Lung (tissue), 12 donors: Measurements from ENCODE around the gene HLF. TPM values are rescaled to one million over a fixed set of nuclear protein-coding genes. Genes with fewer than 3 reads are reported as not detected.
A peak's percentile ranks its signal among the peaks of the same experiment; 100 is the strongest.

Experiments
- ATAC-seq: fragments of 200-7000 bp; cut with Tn5 transposase; one replicate; pipeline ENCODE4 v1.9.1; 2020; ENCODE audit warnings: moderate number of reproducible peaks; ENCODE audit not compliant: insufficient read depth, low FRiP score
- DNase-seq, 3 donors: peaks; one replicate each; pipeline ENCODE4 v3.0.0-alpha.2; 2013 to 2017
- H3K27ac ChIP-seq, 2 donors: one replicate each; pipeline ENCODE4 v1.5.1; 2013; ENCODE audit warnings: mild to moderate bottlenecking in 2 of 2, moderate library complexity in 2 of 2, control low read depth in 1 of 2, inconsistent platforms in 1 of 2, low read depth in 1 of 2, low read length in 1 of 2
- H3K27me3 ChIP-seq, 3 donors: one replicate each; pipeline ENCODE4 v1.5.1; 2013; ENCODE audit warnings: low read length in 2 of 3; ENCODE audit not compliant: control insufficient read depth in 3 of 3, insufficient read depth in 3 of 3
- H3K36me3 ChIP-seq, 4 donors: one replicate each; pipeline ENCODE4 v1.5.1; 2013; ENCODE audit warnings: low read length in 4 of 4, mild to moderate bottlenecking in 1 of 4, moderate library complexity in 1 of 4; ENCODE audit not compliant: control insufficient read depth in 4 of 4, insufficient read depth in 4 of 4
- H3K4me1 ChIP-seq, 5 donors: one replicate each; pipeline ENCODE4 v1.5.1; 2013; ENCODE audit warnings: low read length in 5 of 5, mild to moderate bottlenecking in 2 of 5, moderate library complexity in 1 of 5; ENCODE audit not compliant: control insufficient read depth in 5 of 5, insufficient read depth in 5 of 5
- H3K4me3 ChIP-seq: one replicate; pipeline ENCODE4 v1.5.1; 2013; ENCODE audit warnings: mild to moderate bottlenecking, control low read depth, moderate library complexity
- H3K9ac ChIP-seq, 2 donors: one replicate each; pipeline ENCODE4 v1.5.1; 2013; ENCODE audit warnings: low read length in 2 of 2, control low read depth in 1 of 2; ENCODE audit not compliant: insufficient read depth in 1 of 2
- H3K9me3 ChIP-seq, 4 donors: one replicate each; pipeline ENCODE4 v1.5.1; 2013; ENCODE audit warnings: low read length in 3 of 4, mild to moderate bottlenecking in 1 of 4, moderate library complexity in 1 of 4; ENCODE audit not compliant: control insufficient read depth in 4 of 4, insufficient read depth in 3 of 4
- CTCF ChIP-seq: IDR thresholded peaks from 2 replicates; pipeline ENCODE4 v1.5.1; 2012; ENCODE audit warnings: mild to moderate bottlenecking; ENCODE audit errors: control extremely low read depth, extremely low read depth
- WGBS, 2 donors: extraction: QIAGEN DNeasy Blood & Tissue Kit; methylation state at CpG; one replicate each; pipeline ENCODE4 v1.1.7; 2013; 5-methylcytosine and 5-hydroxymethylcytosine counted together
- polyA plus RNA-seq, 2 donors: library from polyadenylated mRNA; stranded (reverse); fragments of 200-250 nt; gene quantifications; one replicate each; pipeline ENCODE4 v1.2.1, GENCODE V29; 2013
- total RNA-seq, 2 donors: library from RNA; depleted of rRNA in 1 of 2; stranded (reverse); fragments of >200 nt in 1 of 2; gene quantifications; one replicate each; pipeline ENCODE4 v1.2.1, GENCODE V29; 2014 to 2021
- donor health status: control.
- donor health status: control.
- donor health status: Bipolar disorder and iron deficiency.
- donor health status: healthy.
- donor health status: DM: yes; HTN: yes; CAD: no.

The HLF gene
- total and polyA plus RNA-seq, 4 donors: 3.2 to 21.3 (median 7.9) TPM

- H3K4me1 ChIP-seq: no peaks in the 10 kb centered on the region
- H3K9ac ChIP-seq: no peak overlapping the region
- no peak for DNase-seq
- no peaks in the 10 kb centered on the region for H3K9me3 ChIP-seq
- H3K36me3 ChIP-seq: no peaks in the 10 kb centered on the region
- no peak overlapping the region for H3K4me3 ChIP-seq
- no peak for TF ChIP-seq CTCF
- no peaks in the 10 kb centered on the region for H3K27me3 ChIP-seq
- WGBS, 2 donors: 90 to 100% methylated on average over 2 of the region's 2 CpGs
- ATAC-seq: no peak
- no peak overlapping the region for H3K27ac ChIP-seq
These were observed 90.2 kb downstream of the HLF start for GRCh38 chr17:55354941-55355340.

- peaks cover 0 to 5% (median 2%) of the 10 kb centered on the region in 4 donors for H3K9me3 ChIP-seq
- H3K36me3 ChIP-seq: no peaks in the 10 kb centered on the region
- ATAC-seq (peak; percentile 83), DNase-seq (peak; percentile 66 to 79 (median 79))
- no peak overlapping the region for H3K27ac ChIP-seq
- no peak overlapping the region for H3K9ac ChIP-seq
- WGBS, 2 donors: 32 to 33% methylated on average over 3 of the region's 3 CpGs
- no peaks in the 10 kb centered on the region for H3K27me3 ChIP-seq
- no peak overlapping the region for H3K4me3 ChIP-seq
- TF ChIP-seq CTCF: peak; percentile 65
- no peaks in the 10 kb centered on the region for H3K4me1 ChIP-seq
These were observed 91.9 kb downstream of the HLF start for GRCh38 chr17:55356434-55357328.

DNA sequence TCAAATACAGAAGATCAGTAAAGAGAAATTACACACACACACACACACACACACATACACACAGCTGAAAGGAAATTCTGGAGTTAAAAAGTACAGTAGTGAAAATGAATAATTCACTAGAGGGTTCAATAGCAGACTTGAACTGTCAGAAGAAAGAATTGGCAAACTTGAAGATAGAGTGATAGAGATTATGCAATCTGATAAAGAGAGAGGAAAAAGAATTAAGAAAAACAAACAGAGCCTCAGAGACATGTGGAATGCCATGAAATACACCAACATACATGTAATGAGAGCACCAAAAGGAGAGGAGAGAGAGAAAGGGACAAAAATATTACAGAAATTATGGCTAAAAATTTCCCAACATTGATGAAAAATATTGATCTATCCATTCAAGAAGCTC is 96.2 kb downstream of the HLF start:
- no peak for TF ChIP-seq CTCF

More for the DNA sequence above, 96.2 kb downstream of the HLF start:
- H3K36me3 ChIP-seq: no peaks in the 10 kb centered on the region
- H3K9ac ChIP-seq: no peak overlapping the region
- H3K4me1 ChIP-seq: no peaks in the 10 kb centered on the region
- H3K27ac ChIP-seq: no peak overlapping the region
- H3K27me3 ChIP-seq: peaks cover 0 to 3% (median 0%) of the 10 kb centered on the region in 3 donors
- ATAC-seq: no peak
- H3K9me3 ChIP-seq: peaks cover 1 to 5% (median 4%) of the 10 kb centered on the region in 4 donors
- no peak overlapping the region for H3K4me3 ChIP-seq
- no peak for DNase-seq
